ENCODE data around the gene DOK7.

- TF ChIP-seq CTCF (IDR thresholded peaks at IDR 0.05) (no peak), POLR2A (IDR thresholded peaks at IDR 0.05) (no peak), EP300 (IDR thresholded peaks at IDR 0.05) (no peak)
Measured at GRCh38 chr4:3475713-3476260, 12.7 kb downstream of the DOK7 start.
